ENCODE data around the gene HHIPL2. TPM values are rescaled to one million over a fixed set of nuclear protein-coding genes. Genes with fewer than 3 reads are reported as not detected.

Gene HHIPL2
- total and polyA plus RNA-seq, 2 of the 4 experiments (the other 2 are of a cell fraction) = under 0.01 to 0.12 TPM

- no peak for DNase-seq
- Histone ChIP-seq H4K91ac (ENCODE audit: insufficient read depth, low read depth, low read length) (no peak overlapping the region), H3K27ac (ENCODE audit: insufficient read depth, low read length) (no peak overlapping the region), H3K4me2 (ENCODE audit: low read depth, low read length) (no peak overlapping the region), H2BK5ac (ENCODE audit: low read depth, low read length, poor library complexity, severe bottlenecking) (no peak overlapping the region), H3K79me1 (ENCODE audit: low read depth in 1 of 2, low read length in 2 of 2) (peaks cover 5 to 6% of the 10 kb centered on the region in 2 experiments; a peak in 3 of 4 replicates), H2AK5ac (ENCODE audit: low read depth, low read length) (no peak overlapping the region), H3K23ac (ENCODE audit: low read depth, low read length) (no peak overlapping the region), H3K4ac (ENCODE audit: low read depth, low read length) (no peak overlapping the region), H3K4me3 (ENCODE audit: insufficient read depth, low read depth, low read length) (no peak overlapping the region), H3K18ac (ENCODE audit: low read depth, low read length) (no peak overlapping the region), H2AFZ (replicated peaks; ENCODE audit: low read length, poor library complexity) (no peak overlapping the region), H3K9ac (ENCODE audit: low read depth, low read length) (no peak overlapping the region), H2AK9ac (replicated peaks; ENCODE audit: low read depth, low read length, poor library complexity) (no peak overlapping the region), H4K8ac (ENCODE audit: low read depth in 2 of 2, low read length in 2 of 2) (no peak overlapping the region), H2BK15ac (ENCODE audit: low read depth, low read length) (no peak overlapping the region), H3K27me3 (ENCODE audit: control insufficient read depth, insufficient read depth, low read length) (no peaks in the 10 kb centered on the region), H2BK20ac (ENCODE audit: low read depth, low read length) (no peak overlapping the region), H3K4me1 (ENCODE audit: control insufficient read depth, insufficient read depth, low read length) (no peaks in the 10 kb centered on the region), H3K9me3 (ENCODE audit: control insufficient read depth, insufficient read depth, low read length) (no peaks in the 10 kb centered on the region), H3K36me3 (ENCODE audit: control insufficient read depth, insufficient read depth, low read length) (peaks cover 12% of the 10 kb centered on the region; the same call in 1 of the 2 replicates), H3K9me1 (ENCODE audit: insufficient read depth, low read length) (no peaks in the 10 kb centered on the region), H4K5ac (ENCODE audit: low read depth, low read length) (no peak overlapping the region), H2BK120ac (ENCODE audit: low read depth, low read length) (no peak overlapping the region), H4K20me1 (ENCODE audit: insufficient read depth, low read length) (no peaks in the 10 kb centered on the region), H3K56ac (ENCODE audit: extremely low read depth, insufficient read depth, low read length) (no peak overlapping the region), H3K14ac (replicated peaks; ENCODE audit: low read depth, low read length) (no peak overlapping the region)
- BruUV-seq (replicated peaks) = no TSS peak
- WGBS, 2 experiments (ENCODE audit: extremely low coverage in 2 of 2, insufficient read length in 1 of 2) = no CpG with 5 or more reads among the region's 1 CpG
- ChIA-PET CTCF (interaction anchor here (0.9 kb wide), 1 partner anchor 64 kb away, joined by 3 read pairs; no protein-coding TSS in a partner anchor), POLR2A (ENCODE audit: unreplicated experiment) (no interaction called here)
- TF ChIP-seq USF2 (IDR thresholded peaks at IDR 0.05; ENCODE audit: low read depth, low read length) (no peak), POLR2A (IDR thresholded peaks at IDR 0.05; ENCODE audit: low read depth, low read length) (no peak), MAFK (IDR thresholded peaks at IDR 0.05; ENCODE audit: low read depth, low read length) (no peak), FOS (IDR thresholded peaks at IDR 0.05; ENCODE audit: low read depth, low read length) (no peak), RFX5 (IDR thresholded peaks at IDR 0.05; ENCODE audit: low read depth, low read length) (no peak), ELK1 (IDR thresholded peaks at IDR 0.05; ENCODE audit: borderline replicate concordance, low read depth, low read length) (no peak), CTCF (conservative IDR thresholded peaks at IDR 0.05; ENCODE audit: low read depth, low read length) (no peak), MAZ (IDR thresholded peaks at IDR 0.05; ENCODE audit: borderline replicate concordance, low read depth, low read length) (no peak), NFE2L2 (IDR thresholded peaks at IDR 0.05; ENCODE audit: low read depth, low read length) (no peak), CHD1 (IDR thresholded peaks at IDR 0.05; ENCODE audit: low read depth, low read length) (no peak), SMC3 (IDR thresholded peaks at IDR 0.05; ENCODE audit: low read depth, low read length) (no peak), BHLHE40 (IDR thresholded peaks at IDR 0.05; ENCODE audit: low read depth, low read length) (no peak), CEBPB (IDR thresholded peaks at IDR 0.05; ENCODE audit: low read depth, low read length) (no peak), MXI1 (IDR thresholded peaks at IDR 0.05; ENCODE audit: borderline replicate concordance, low read depth, low read length) (no peak)
- intact Hi-C loops (cut with micrococcal nuclease) = no loop called here
- in situ Hi-C loops (cut with MboI; ENCODE audit: low sequenced_read_pairs) = no loop called here
- no peak for ATAC-seq (ENCODE audit: low read depth)
- dilution Hi-C loops (cut with HindIII; ENCODE audit: low sequenced_read_pairs, unreplicated experiment) = no loop called here
These were observed 22.9 kb upstream of the HHIPL2 start for GRCh38 chr1:222570837-222571236.

Measured in IMR-90 (cell line).